Measurements from ENCODE around the gene NECTIN3.

DNA sequence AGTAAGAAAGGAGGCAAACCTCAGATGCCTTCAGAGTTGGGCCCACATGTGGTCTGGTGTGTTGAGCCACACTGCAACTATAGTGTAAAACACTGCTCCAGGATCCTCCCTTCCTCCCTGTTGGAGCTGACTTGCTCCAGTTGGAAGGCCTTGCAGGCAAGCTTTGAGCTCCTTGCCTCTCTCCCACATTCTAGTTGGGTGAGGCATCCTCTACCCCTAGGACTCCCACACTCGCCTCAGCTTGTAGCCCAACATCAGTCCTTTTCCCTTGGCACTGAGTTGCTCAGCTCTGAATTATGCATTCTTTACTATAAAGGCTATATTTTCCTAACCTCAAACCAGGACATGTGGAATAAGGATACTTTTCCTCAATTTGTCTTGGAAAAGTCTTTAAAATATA is 143.9 kb downstream of the NECTIN3 start:
- no peak for TF ChIP-seq POLR2A (IDR thresholded peaks at IDR 0.05; ENCODE audit: low read depth)
- TF ChIP-seq, protein P1, sequence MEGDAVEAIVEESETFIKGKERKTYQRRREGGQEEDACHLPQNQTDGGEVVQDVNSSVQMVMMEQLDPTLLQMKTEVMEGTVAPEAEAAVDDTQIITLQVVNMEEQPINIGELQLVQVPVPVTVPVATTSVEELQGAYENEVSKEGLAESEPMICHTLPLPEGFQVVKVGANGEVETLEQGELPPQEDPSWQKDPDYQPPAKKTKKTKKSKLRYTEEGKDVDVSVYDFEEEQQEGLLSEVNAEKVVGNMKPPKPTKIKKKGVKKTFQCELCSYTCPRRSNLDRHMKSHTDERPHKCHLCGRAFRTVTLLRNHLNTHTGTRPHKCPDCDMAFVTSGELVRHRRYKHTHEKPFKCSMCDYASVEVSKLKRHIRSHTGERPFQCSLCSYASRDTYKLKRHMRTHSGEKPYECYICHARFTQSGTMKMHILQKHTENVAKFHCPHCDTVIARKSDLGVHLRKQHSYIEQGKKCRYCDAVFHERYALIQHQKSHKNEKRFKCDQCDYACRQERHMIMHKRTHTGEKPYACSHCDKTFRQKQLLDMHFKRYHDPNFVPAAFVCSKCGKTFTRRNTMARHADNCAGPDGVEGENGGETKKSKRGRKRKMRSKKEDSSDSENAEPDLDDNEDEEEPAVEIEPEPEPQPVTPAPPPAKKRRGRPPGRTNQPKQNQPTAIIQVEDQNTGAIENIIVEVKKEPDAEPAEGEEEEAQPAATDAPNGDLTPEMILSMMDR (IDR thresholded peaks at IDR 0.05) = no peak
- no peak for TF ChIP-seq EP300 (IDR thresholded peaks at IDR 0.05)
- TF ChIP-seq POLR2AphosphoS5 (IDR thresholded peaks at IDR 0.05) = no peak
